HL-60 (cell line): Measurements from ENCODE around the gene IGF2R.

Source experiments
- DNase-seq, 2 experiments: peaks; one replicate each; pipeline ENCODE4 v3.0.0-alpha.2; 2010 to 2020; ENCODE audit warnings: low read depth in 1 of 2, low spot score in 1 of 2
- H3K27ac ChIP-seq: fragments of 250-450 bp; sonication (Bioruptor Pico); replicated peaks from 2 replicates; pipeline ENCODE4 v1.5.1; 2020; ENCODE audit warnings: mild to moderate bottlenecking, moderate library complexity
- H3K27me3 ChIP-seq: fragments of 250-450 bp; sonication (Bioruptor Pico); 2 replicates; pipeline ENCODE4 v1.5.1; 2021; ENCODE audit warnings: mild to moderate bottlenecking, moderate library complexity; ENCODE audit not compliant: insufficient read depth, poor library complexity, severe bottlenecking
- H3K4me3 ChIP-seq: replicated peaks from 2 replicates; pipeline ENCODE4 v1.5.1; 2011; ENCODE audit warnings: mild to moderate bottlenecking, control low read depth, low read length; ENCODE audit not compliant: insufficient read depth
- GABPA ChIP-seq: IDR thresholded peaks from 2 replicates; pipeline ENCODE4 v1.6.1; 2012; ENCODE audit warnings: low read depth
- POLR2AphosphoS5 ChIP-seq: IDR thresholded peaks from 2 replicates; pipeline ENCODE4 v1.6.1; 2012; ENCODE audit warnings: low read depth
- SPI1 ChIP-seq: IDR thresholded peaks from 2 replicates; pipeline ENCODE4 v1.6.1; 2012; ENCODE audit warnings: low read depth, mild to moderate bottlenecking, borderline replicate concordance
- TF ChIP-seq, protein P1 (sequence below): IDR thresholded peaks from 2 replicates; pipeline ENCODE4 v1.6.1; 2012; ENCODE audit warnings: low read depth; ENCODE audit not compliant: insufficient replicate concordance
- TF ChIP-seq, protein P2 (sequence below): IDR thresholded peaks from one replicate; pipeline ENCODE4 v1.5.1; 2011; ENCODE audit warnings: low read length, control low read depth, inconsistent platforms; ENCODE audit not compliant: insufficient read depth

The IGF2R gene

DNA sequence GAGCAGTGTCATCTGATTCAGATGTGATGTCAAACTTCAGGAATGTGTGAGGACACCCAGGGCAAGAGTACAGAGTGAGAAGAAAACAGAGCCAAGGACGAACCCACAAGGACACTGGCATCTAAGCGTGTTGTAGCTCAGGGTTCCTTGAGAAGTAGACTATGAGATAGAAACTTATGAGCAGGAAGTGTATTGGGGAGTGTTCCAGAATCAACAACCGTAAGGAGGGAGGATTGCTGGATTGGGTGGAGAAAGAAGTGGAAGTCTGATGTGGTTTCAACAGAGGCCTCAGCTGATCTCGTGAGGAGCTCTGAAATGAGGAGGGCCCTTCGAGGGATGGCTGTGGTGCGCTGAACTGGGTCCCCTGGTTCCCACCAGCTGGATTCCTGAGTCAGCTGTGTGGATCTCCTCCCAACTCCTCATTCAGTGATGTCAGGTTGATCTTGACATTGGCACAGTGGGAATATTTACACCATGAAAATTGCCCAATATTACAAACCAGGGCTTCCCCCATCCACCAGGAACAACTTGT is 25.7 kb upstream of the IGF2R start:
- DNase-seq, result no peak

DNA sequence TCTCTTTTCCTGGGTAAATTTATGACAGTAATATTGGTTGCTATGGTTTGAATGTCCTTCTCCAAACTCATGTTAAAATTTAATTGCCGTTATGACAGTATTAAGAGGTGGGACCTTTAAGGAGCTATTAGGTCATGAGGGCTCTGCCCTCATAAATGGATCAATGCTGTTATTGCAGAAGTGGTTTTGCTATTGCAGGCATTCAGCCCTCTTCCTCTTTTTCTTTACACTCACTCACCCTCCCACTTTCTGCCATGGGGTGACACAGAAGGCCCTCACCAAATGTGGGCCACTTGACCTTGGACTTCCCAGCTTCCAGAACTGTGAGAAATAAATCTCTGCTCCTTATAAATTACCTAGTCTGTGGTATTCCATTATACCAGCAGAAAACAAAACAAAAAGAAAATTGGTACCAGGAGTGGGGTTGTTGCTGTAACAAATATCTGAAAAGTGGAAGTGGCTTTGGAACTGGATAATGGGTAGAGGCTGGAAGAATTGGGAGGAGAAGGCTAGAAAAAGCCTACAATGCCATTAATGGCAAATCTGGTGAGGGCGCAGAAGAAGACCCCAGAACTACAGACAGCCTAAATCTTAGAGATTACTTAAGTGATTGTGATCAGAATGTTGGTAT is 24.8 kb upstream of the IGF2R start:
- H3K27me3 ChIP-seq, result no peaks in the 10 kb centered on the region
- no peak overlapping the region for H3K4me3 ChIP-seq
- peak in 1 of 2 experiments; percentile 73 for DNase-seq
- H3K27ac ChIP-seq, result no peak overlapping the region
- TF ChIP-seq, protein P1, sequence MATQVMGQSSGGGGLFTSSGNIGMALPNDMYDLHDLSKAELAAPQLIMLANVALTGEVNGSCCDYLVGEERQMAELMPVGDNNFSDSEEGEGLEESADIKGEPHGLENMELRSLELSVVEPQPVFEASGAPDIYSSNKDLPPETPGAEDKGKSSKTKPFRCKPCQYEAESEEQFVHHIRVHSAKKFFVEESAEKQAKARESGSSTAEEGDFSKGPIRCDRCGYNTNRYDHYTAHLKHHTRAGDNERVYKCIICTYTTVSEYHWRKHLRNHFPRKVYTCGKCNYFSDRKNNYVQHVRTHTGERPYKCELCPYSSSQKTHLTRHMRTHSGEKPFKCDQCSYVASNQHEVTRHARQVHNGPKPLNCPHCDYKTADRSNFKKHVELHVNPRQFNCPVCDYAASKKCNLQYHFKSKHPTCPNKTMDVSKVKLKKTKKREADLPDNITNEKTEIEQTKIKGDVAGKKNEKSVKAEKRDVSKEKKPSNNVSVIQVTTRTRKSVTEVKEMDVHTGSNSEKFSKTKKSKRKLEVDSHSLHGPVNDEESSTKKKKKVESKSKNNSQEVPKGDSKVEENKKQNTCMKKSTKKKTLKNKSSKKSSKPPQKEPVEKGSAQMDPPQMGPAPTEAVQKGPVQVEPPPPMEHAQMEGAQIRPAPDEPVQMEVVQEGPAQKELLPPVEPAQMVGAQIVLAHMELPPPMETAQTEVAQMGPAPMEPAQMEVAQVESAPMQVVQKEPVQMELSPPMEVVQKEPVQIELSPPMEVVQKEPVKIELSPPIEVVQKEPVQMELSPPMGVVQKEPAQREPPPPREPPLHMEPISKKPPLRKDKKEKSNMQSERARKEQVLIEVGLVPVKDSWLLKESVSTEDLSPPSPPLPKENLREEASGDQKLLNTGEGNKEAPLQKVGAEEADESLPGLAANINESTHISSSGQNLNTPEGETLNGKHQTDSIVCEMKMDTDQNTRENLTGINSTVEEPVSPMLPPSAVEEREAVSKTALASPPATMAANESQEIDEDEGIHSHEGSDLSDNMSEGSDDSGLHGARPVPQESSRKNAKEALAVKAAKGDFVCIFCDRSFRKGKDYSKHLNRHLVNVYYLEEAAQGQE, result no peak
- TF ChIP-seq SPI1, result peak; percentile 96

More for the DNA sequence above, 25.7 kb upstream of the IGF2R start:
- H3K27ac ChIP-seq, result no peak overlapping the region
- H3K27me3 ChIP-seq, result no peaks in the 10 kb centered on the region
- H3K4me3 ChIP-seq, result no peak overlapping the region
- TF ChIP-seq, protein P1, result no peak
- TF ChIP-seq POLR2AphosphoS5 (no peak), GABPA (no peak), SPI1 (no peak)
- TF ChIP-seq, protein P2, sequence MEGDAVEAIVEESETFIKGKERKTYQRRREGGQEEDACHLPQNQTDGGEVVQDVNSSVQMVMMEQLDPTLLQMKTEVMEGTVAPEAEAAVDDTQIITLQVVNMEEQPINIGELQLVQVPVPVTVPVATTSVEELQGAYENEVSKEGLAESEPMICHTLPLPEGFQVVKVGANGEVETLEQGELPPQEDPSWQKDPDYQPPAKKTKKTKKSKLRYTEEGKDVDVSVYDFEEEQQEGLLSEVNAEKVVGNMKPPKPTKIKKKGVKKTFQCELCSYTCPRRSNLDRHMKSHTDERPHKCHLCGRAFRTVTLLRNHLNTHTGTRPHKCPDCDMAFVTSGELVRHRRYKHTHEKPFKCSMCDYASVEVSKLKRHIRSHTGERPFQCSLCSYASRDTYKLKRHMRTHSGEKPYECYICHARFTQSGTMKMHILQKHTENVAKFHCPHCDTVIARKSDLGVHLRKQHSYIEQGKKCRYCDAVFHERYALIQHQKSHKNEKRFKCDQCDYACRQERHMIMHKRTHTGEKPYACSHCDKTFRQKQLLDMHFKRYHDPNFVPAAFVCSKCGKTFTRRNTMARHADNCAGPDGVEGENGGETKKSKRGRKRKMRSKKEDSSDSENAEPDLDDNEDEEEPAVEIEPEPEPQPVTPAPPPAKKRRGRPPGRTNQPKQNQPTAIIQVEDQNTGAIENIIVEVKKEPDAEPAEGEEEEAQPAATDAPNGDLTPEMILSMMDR, result no peak

DNA sequence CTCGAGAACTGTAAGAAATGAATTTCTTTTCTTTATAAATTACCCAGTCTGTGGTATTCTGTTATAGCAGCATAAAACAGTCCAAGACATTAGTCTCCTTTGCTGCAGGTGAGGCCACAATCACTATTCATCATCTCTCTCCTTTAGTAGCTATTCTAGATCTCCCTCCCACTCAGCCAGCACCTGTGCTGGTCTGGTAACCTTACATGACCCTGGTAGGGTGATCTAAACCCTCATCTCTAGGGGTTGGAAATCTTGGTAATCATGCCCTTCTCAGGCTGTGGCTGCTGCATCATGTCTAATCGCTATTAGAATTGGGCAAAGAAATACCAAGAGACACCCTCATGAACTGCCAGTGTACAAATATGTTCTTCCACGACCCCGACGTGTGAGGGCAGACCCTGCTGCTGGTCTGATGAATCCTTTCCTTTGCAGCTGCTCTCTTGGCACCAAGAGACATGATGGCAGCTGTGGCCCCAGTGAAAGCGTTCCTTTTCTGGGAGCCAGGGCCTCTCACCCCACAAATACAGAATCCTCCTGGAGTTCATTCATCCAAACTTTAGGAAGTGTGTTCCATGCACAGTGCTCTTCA is 23.0 kb upstream of the IGF2R start:
- DNase-seq, result no peak
- Histone ChIP-seq H3K27ac (no peak overlapping the region), H3K27me3 (no peaks in the 10 kb centered on the region), H3K4me3 (no peak overlapping the region)
- TF ChIP-seq, protein P2, result no peak
- TF ChIP-seq, protein P1, result no peak
- TF ChIP-seq SPI1, result no peak
- no peak for TF ChIP-seq POLR2AphosphoS5
- no peak for TF ChIP-seq GABPA
